H1 (cell line): ENCODE measurements around the gene CTAGE1. TPM values are rescaled to one million over a fixed set of nuclear protein-coding genes. Genes with fewer than 3 reads are reported as not detected.

ENCODE experiments used
- CTCF ChIA-PET: fragments of 300-600 bp; sonication (Branson Sonifier 250); formaldehyde crosslinking; loops from one replicate; lab custom pipeline; 2021; ENCODE audit not compliant: partially characterized antibody; lab: Charles Lee
- POLR2A ChIA-PET: fragments of 300-600 bp; sonication (Branson Sonifier 250); formaldehyde crosslinking; loops from one replicate; lab custom pipeline; 2021; ENCODE audit warnings: inconsistent platforms; ENCODE audit not compliant: partially characterized antibody; lab: Charles Lee
- DNase-seq, 2 experiments: peaks; one replicate each; pipeline versions ENCODE4 v3.0.0 to v3.0.0-alpha.2; 2010 to 2022; ENCODE audit warnings: low spot score in 2 of 2, low read depth in 1 of 2, mixed read lengths in 1 of 2
- FAIRE-seq: peaks from 2 replicates; lab custom pipeline; 2011; peaks lifted over from hg19 to GRCh38; lab: Jason Lieb, UNC
- H2AFZ ChIP-seq: 2 replicates; pipeline ENCODE4 v1.8.1; 2012; ENCODE audit warnings: low read length, inconsistent platforms
- H2AK5ac ChIP-seq: 2 replicates; pipeline ENCODE4 v1.6.1; 2013; ENCODE audit warnings: low read depth, low read length
- H2BK120ac ChIP-seq: replicated peaks from 2 replicates; pipeline ENCODE3; 2013; ENCODE audit warnings: low read depth, low read length, inconsistent platforms
- H2BK12ac ChIP-seq: 2 replicates; pipeline ENCODE4 v1.6.1; 2013; ENCODE audit warnings: low read depth, low read length
- H2BK15ac ChIP-seq: 2 replicates; pipeline ENCODE4 v1.6.1; 2013; ENCODE audit warnings: low read length
- H2BK20ac ChIP-seq: 2 replicates; pipeline ENCODE4 v1.6.1; 2013; ENCODE audit warnings: low read length
- H2BK5ac ChIP-seq: 2 replicates; pipeline ENCODE4 v1.6.1; 2013; ENCODE audit warnings: low read depth, low read length
- H3K14ac ChIP-seq: 2 replicates; pipeline ENCODE4 v1.6.1; 2013; ENCODE audit warnings: inconsistent platforms; ENCODE audit not compliant: insufficient read length
- H3K18ac ChIP-seq: 2 replicates; pipeline ENCODE4 v1.6.1; 2013; ENCODE audit warnings: low read length; ENCODE audit errors: extremely low read depth
- H3K23ac ChIP-seq: 2 replicates; pipeline ENCODE4 v1.6.1; 2013; ENCODE audit warnings: inconsistent platforms; ENCODE audit not compliant: insufficient read length
- H3K23me2 ChIP-seq: 2 replicates; pipeline ENCODE4 v1.6.1; 2013; ENCODE audit warnings: low read depth, low read length
- H3K27ac ChIP-seq: 2 replicates; pipeline ENCODE4 v1.6.1; 2011; ENCODE audit warnings: low read depth, low read length, inconsistent platforms
- H3K27me3 ChIP-seq, 4 experiments: replicated peaks in 1 of 4; 1 replicate in 1 of 4; 2 replicates in 3 of 4; pipeline versions ENCODE4 v1.6.1 to v1.8.1; 2011 to 2013; ENCODE audit warnings: low read length in 3 of 4, mild to moderate bottlenecking in 3 of 4, inconsistent platforms in 2 of 4, mixed read lengths in 2 of 4, moderate library complexity in 1 of 4; ENCODE audit not compliant: control insufficient read depth in 3 of 4, insufficient read depth in 3 of 4; ENCODE audit errors: extremely low read depth in 1 of 4
- H3K36me3 ChIP-seq, 4 experiments: 2 replicates each; pipeline versions ENCODE4 v1.6.1 to v1.8.1; 2011 to 2013; ENCODE audit warnings: mild to moderate bottlenecking in 4 of 4, low read length in 3 of 4, moderate library complexity in 2 of 4, control low read depth in 1 of 4, inconsistent platforms in 1 of 4; ENCODE audit not compliant: insufficient read depth in 4 of 4, control insufficient read depth in 2 of 4
- H3K4ac ChIP-seq: replicated peaks from 2 replicates; pipeline ENCODE3; 2013; ENCODE audit warnings: low read length, low read depth, mixed read lengths, inconsistent platforms; ENCODE audit not compliant: insufficient read length
- H3K4me1 ChIP-seq, 4 experiments: replicated peaks in 1 of 4; 1 replicate in 1 of 4; 2 replicates in 3 of 4; pipeline versions ENCODE4 v1.6.1 to v1.8.1; 2011 to 2013; ENCODE audit warnings: low read length in 3 of 4, inconsistent platforms in 2 of 4, mixed read lengths in 1 of 4; ENCODE audit not compliant: insufficient read depth in 4 of 4, control insufficient read depth in 3 of 4
- H3K4me2 ChIP-seq, 2 experiments: 2 replicates each; pipeline versions ENCODE4 v1.6.1 to v1.8.1; 2011 to 2013; ENCODE audit warnings: low read depth in 2 of 2, low read length in 2 of 2, control low read depth in 1 of 2, inconsistent platforms in 1 of 2, mild to moderate bottlenecking in 1 of 2; ENCODE audit not compliant: insufficient read depth in 1 of 2
- H3K4me3 ChIP-seq, 4 experiments: fragments of 200-600, 300-600 bp in 1 of 4; sonication (generic), shearing (Covaris generic), sonication (Bioruptor Twin) in 1 of 4; 2 replicates each; pipeline versions ENCODE4 v1.5.1 to v1.8.1; 2011 to 2016; ENCODE audit warnings: low read length in 4 of 4, low read depth in 3 of 4, control low read depth in 2 of 4, inconsistent platforms in 2 of 4, mild to moderate bottlenecking in 2 of 4, mixed read lengths in 1 of 4, moderate library complexity in 1 of 4; ENCODE audit not compliant: insufficient read depth in 2 of 4; ENCODE audit errors: extremely low read depth in 1 of 4
- H3K56ac ChIP-seq: replicated peaks from 2 replicates; pipeline ENCODE3; 2013; ENCODE audit warnings: low read depth, mild to moderate bottlenecking, mixed read lengths, low read length, inconsistent platforms; ENCODE audit not compliant: insufficient read length
- H3K79me1 ChIP-seq: 2 replicates; pipeline ENCODE4 v1.6.1; 2013; ENCODE audit warnings: low read depth, low read length, control low read depth
- H3K79me2 ChIP-seq, 2 experiments: 2 replicates each; pipeline versions ENCODE4 v1.6.1 to v1.8.1; 2012 to 2013; ENCODE audit warnings: low read length in 2 of 2, mild to moderate bottlenecking in 2 of 2, inconsistent platforms in 1 of 2; ENCODE audit not compliant: insufficient read depth in 2 of 2, control insufficient read depth in 1 of 2
- H3K9ac ChIP-seq, 4 experiments: replicated peaks in 1 of 4; 1 replicate in 1 of 4; 2 replicates in 3 of 4; pipeline versions ENCODE4 v1.6.1 to v1.8.1; 2011 to 2013; ENCODE audit warnings: low read depth in 3 of 4, low read length in 3 of 4, control low read depth in 2 of 4, mild to moderate bottlenecking in 2 of 4, moderate library complexity in 2 of 4, inconsistent platforms in 1 of 4; ENCODE audit errors: extremely low read depth in 1 of 4
- H3K9me3 ChIP-seq, 2 experiments: 2 replicates each; pipeline versions ENCODE4 v1.6.1 to v1.8.1; 2012 to 2013; ENCODE audit warnings: mild to moderate bottlenecking in 2 of 2, moderate library complexity in 2 of 2, control low read depth in 1 of 2, inconsistent platforms in 1 of 2, low read depth in 1 of 2, low read length in 1 of 2, mixed read lengths in 1 of 2; ENCODE audit not compliant: insufficient read depth in 2 of 2
- H4K20me1 ChIP-seq, 2 experiments: replicated peaks in 1 of 2; 2 replicates each; pipeline versions ENCODE3 to v1.8.1; 2011 to 2013; ENCODE audit warnings: inconsistent platforms in 2 of 2, low read length in 2 of 2, mild to moderate bottlenecking in 1 of 2; ENCODE audit not compliant: insufficient read depth in 2 of 2, control insufficient read depth in 1 of 2
- H4K5ac ChIP-seq: 2 replicates; pipeline ENCODE4 v1.6.1; 2013; ENCODE audit warnings: low read length, low read depth, mixed read lengths, inconsistent platforms; ENCODE audit not compliant: insufficient read length
- H4K8ac ChIP-seq: 2 replicates; pipeline ENCODE4 v1.8.0; 2013; ENCODE audit warnings: mild to moderate bottlenecking, moderate library complexity, low read length, inconsistent platforms; ENCODE audit not compliant: insufficient read depth; ENCODE audit errors: extremely low read depth
- H4K91ac ChIP-seq: replicated peaks from 2 replicates; pipeline ENCODE3; 2013; ENCODE audit warnings: low read length, mixed read lengths, inconsistent platforms; ENCODE audit not compliant: insufficient read length
- GABPA ChIP-seq: IDR thresholded peaks from 2 replicates; pipeline ENCODE4 v1.6.1; 2011; ENCODE audit warnings: mild to moderate bottlenecking, low read length, moderate library complexity, borderline replicate concordance; ENCODE audit not compliant: insufficient read depth
- SIX5 ChIP-seq: IDR thresholded peaks from 2 replicates; pipeline ENCODE4 v1.6.1; 2011; ENCODE audit warnings: mild to moderate bottlenecking, low read depth, low read length
- TAF7 ChIP-seq: optimal IDR thresholded peaks from 2 replicates; pipeline ENCODE3; 2011; ENCODE audit warnings: low read depth, mild to moderate bottlenecking, inconsistent platforms, low read length, moderate library complexity, borderline replicate concordance
- YY1 ChIP-seq: IDR thresholded peaks from 2 replicates; pipeline ENCODE4 v1.6.1; 2011; ENCODE audit warnings: low read depth, mild to moderate bottlenecking, low read length
- WGBS, 2 experiments: shearing (Covaris generic) in 1 of 2; methylation state at CpG; one replicate each; pipeline versions ENCODE4 v1.1.6 to v1.1.7; 2013 to 2015; ENCODE audit warnings: low lambda C conversion rate in 2 of 2, mixed read lengths in 2 of 2, inconsistent platforms in 1 of 2, low coverage in 1 of 2, missing lambda C conversion rate in 1 of 2; ENCODE audit not compliant: insufficient replicate concordance in 2 of 2, insufficient coverage in 1 of 2, insufficient read length in 1 of 2; ENCODE audit errors: extremely low coverage in 1 of 2, missing lambda C conversion rate in 1 of 2; 5-methylcytosine and 5-hydroxymethylcytosine counted together
- polyA plus RNA-seq, 7 experiments: library from polyadenylated mRNA; depleted of rRNA in 3 of 7; stranded (reverse) in 5 of 7; unstranded in 2 of 7; fragments of >200 nt in 5 of 7; fragments of 200-250 nt in 2 of 7; gene quantifications; 1 replicate in 5 of 7; 2 replicates in 1 of 7; 4 replicates in 1 of 7; pipeline versions ENCODE4 v1.2.1 to v1.2.3, GENCODE V29; 2011 to 2013; ENCODE audit warnings: missing spikeins in 2 of 7, mixed read lengths in 2 of 7
- total RNA-seq: library from RNA; stranded (reverse); fragmentation: NEBNext Ultra II Directional; extraction: Animal tissue kit (Norgen Biotek cat#: 25700); gene quantifications from 2 replicates; pipeline ENCODE4 v1.2.1, GENCODE V29; 2021

The CTAGE1 gene
- total and polyA plus RNA-seq, 2 of the 8 experiments (the other 6 are each of a cell fraction or from before 2014, with no cell fraction given), result not detected

- no peak overlapping the region for H2BK5ac ChIP-seq
- no peak overlapping the region for H3K18ac ChIP-seq
- DNase-seq (no peak), FAIRE-seq (no peak)
- no peaks in the 10 kb centered on the region for H3K79me1 ChIP-seq
- POLR2A ChIA-PET, result interaction anchor here (0.6 to 1.1 kb wide), 3 partner anchors 9 to 422 kb away, joined by 3 to 4 read pairs (median 4); no protein-coding TSS in a partner anchor
- no peak overlapping the region for H2AK5ac ChIP-seq
- peak overlapping the region; percentile 1 to 52 (median 26); a peak in 4 of 8 replicates for H3K4me3 ChIP-seq
- H3K27ac ChIP-seq, result no peak overlapping the region
- H3K27me3 ChIP-seq, result no peaks in the 10 kb centered on the region
- H3K4me1 ChIP-seq, result peaks cover 0 to 9% (median 1%) of the 10 kb centered on the region in 4 experiments; a peak in 3 of 7 replicates
- H4K91ac ChIP-seq, result no peak overlapping the region
- CTCF ChIA-PET, result interaction anchor here (0.8 to 2.4 kb wide), 9 partner anchors 9 to 88 kb away, joined by 3 to 8 read pairs (median 4); no protein-coding TSS in a partner anchor
- no peak overlapping the region for H4K5ac ChIP-seq
- H3K23me2 ChIP-seq, result no peaks in the 10 kb centered on the region
- H4K8ac ChIP-seq, result no peak overlapping the region
- TF ChIP-seq TAF7, result no peak
- no peak for TF ChIP-seq YY1
- TF ChIP-seq GABPA, result no peak
- no peak for TF ChIP-seq SIX5
- H3K4me2 ChIP-seq, result peak overlapping the region; percentile 51 to 53
- H3K9ac ChIP-seq, result no peak overlapping the region
- no peak overlapping the region for H3K23ac ChIP-seq
- no peak overlapping the region for H2BK15ac ChIP-seq
- H3K79me2 ChIP-seq, result no peaks in the 10 kb centered on the region
- H3K56ac ChIP-seq, result no peak overlapping the region
- H2BK20ac ChIP-seq, result no peak overlapping the region
- no peak overlapping the region for H2BK12ac ChIP-seq
- no peaks in the 10 kb centered on the region for H3K36me3 ChIP-seq
- no peak overlapping the region for H3K14ac ChIP-seq
- no peak overlapping the region for H3K4ac ChIP-seq
- H3K9me3 ChIP-seq, result no peaks in the 10 kb centered on the region
- 64% methylated on average over 4 of the region's 8 CpGs; no CpG with 5 or more reads in 1 of the 2 experiments for WGBS, 2 experiments
- H2AFZ ChIP-seq, result peak overlapping the region; percentile 98
- no peak overlapping the region for H2BK120ac ChIP-seq
- H4K20me1 ChIP-seq, result no peaks in the 10 kb centered on the region
Observed at GRCh38 chr18:22452226-22452668, 34.5 kb upstream of the CTAGE1 start.
